Measurements from ENCODE around the gene HIVEP3.
A peak's percentile ranks its signal among the peaks of the same experiment; 100 is the strongest.

HIVEP3 gene

DNA sequence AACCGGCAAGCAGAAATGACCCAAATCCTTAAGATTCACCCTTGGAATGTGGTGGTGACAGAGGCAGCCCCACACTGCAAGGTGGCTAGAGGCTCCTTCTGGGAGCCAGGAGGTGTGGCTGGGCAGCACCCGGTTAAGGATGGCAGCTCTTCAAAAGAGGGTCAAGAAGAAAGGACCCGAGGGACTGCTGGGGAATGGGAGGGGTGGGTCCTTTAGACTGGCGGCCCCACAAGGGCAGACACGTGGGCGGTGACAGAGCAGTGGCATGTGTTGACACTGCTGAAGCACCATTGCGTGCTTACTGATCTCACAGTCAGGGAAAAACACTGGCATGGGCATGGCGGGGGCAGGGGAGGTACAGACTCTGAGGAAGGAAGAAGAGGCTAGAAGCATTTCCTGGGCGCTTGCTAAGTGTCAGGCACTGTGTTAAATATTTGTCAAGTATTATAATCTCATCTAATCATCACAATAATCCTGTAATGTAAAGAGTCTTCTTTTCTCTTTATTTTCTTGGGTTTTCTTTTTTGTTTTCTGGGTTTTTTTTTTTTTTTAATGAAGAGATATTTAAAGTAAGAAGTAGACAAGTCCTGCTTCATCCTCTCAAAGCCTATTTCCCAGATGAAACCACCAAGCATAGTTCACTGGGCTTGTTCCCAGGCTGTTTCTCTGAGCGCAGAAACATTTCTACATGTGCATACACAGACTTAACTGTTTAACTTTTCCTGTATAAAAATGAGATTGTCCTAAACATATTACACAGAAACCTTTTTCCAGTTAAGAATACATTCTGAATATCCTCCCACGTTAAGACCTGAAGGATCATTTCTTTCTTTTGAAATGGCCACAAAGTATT lies 268.5 kb downstream of the HIVEP3 start:
- peak; percentile 51 for DNase-seq (ENCODE audit: low spot score)

DNA sequence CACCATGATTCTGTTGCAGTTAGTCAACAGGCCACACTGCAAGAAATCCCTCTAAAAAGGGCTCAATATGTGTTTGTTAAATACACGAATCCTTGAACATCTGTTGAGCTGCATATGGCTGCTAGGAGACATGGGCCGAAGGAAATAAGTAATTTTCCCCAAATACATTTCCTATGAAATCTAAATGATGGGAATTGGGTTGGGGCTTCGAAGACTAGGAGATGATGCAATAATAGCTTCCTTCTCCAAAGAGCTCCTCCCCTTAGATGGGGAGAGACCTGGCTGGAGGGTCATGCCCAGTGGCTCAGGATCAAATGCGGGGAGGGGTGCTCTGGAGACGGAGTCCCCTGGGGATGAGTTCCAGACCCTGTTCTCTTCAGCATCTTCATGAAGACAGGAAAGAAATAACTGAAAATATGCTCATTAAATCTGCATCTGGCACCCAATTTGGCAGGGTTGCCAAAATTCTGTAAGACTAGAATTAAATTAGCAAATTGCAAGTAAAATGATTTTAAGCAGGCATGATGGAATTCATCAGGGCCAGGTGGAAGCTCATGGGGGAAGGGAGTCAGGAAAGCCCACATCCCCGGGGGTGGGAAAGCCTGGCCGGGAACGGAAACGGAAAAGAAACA lies 269.2 kb downstream of the HIVEP3 start:
- no peak for DNase-seq (ENCODE audit: low spot score)

DNA sequence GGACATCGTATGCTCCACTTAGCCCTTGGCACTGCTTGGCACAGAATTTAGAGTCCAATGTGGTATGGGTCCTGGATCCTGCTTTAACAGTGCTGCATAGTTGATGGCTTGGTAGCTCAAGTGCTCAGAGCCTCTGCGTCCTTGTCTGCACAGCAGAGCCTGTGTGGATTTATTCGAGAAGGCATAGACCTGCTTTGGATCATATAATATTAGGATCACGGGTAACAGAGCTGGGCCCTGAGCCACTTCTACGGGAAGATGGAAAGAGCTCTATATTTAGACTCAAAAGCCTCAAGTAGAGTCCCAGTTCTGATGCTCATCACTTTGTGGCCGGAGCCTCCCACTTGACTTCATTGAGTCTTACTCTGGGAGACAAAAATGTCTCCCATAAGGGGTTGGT lies 269.9 kb downstream of the HIVEP3 start:
- no peak for DNase-seq (ENCODE audit: low spot score)

DNA sequence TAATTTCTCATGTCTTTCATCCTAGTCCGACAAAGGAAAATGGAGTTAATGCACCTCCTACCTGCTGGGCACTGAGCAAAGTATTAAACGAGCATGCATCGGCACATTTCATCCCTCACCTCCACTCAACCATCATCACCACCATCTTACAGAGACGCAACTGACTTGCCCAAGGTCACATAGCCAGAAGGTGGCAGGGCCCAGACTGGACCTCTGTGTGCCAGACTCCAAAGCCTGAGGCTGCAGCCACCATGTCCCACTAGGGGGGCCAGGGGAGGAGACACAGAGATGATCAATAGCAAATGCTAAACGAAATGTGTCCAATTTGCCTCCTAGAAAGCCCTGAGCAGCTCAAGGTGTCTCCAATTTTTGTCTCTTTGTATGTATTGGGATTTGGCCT lies 270.5 kb downstream of the HIVEP3 start:
- DNase-seq (ENCODE audit: low spot score) = no peak

DNA sequence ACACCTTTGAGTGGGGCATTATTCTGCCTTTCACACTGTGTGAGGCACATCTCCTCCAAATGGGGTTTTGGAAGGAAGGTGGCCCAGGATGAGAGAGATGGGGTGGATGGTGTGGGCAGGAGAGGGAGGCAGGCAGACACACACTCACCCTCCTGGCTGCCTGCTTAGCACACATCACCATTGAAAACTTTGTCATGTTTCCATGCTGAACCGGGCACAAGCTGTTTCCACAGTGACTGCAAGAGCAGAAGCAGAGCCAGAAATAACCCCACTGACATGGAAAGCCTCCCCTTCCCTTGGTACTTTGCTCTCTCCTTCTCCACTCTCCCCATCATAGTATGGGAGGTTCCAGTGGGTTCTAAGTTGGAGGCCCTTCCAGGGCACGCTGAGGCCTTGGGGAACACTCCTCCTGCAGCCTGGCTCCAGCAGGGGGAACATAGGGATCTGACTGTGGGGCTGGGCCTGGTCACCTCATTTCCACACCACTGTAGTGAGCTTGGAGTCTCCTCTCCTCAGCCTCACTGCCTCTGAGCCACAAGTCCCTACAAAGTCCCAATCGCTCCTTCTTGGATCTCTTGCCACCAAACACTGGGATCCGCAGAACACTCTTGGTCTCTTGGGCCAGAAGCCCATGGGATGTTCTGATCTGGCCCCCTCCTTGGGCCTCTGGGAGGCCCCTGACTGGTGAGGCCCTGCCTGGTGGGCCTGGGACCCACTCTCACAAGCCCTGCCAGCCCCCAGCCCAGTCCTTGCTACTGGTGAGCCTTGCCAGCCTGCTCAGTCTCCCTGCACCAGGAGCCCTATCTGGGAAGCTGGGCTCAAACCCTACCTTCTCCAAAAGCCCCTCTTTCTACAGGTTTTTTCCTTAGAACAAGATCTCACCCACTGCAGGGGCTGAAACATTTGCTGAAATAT lies 271.2 kb downstream of the HIVEP3 start:
- no peak for DNase-seq (ENCODE audit: low spot score)

DNA sequence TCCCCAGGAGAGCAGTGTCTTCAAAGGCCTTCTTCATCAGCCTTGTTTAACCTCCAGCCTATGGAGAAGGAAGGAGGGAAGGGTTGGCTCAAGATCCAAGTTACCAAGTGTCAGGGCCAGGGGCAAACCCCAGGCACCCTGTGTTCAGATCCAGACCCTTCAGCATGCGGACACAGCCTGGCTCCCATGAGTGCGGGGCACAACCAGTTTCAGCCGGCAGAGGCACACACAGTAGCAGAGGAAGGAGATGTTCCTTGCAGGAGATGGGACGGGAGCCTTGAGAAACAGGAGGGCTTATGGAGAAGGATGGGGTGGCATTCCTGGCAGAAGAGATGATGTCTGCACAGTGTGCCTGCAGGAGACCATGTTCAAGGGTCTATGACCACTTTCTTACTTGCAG lies 272.5 kb downstream of the HIVEP3 start:
- no peak for DNase-seq (ENCODE audit: low spot score)

DNA sequence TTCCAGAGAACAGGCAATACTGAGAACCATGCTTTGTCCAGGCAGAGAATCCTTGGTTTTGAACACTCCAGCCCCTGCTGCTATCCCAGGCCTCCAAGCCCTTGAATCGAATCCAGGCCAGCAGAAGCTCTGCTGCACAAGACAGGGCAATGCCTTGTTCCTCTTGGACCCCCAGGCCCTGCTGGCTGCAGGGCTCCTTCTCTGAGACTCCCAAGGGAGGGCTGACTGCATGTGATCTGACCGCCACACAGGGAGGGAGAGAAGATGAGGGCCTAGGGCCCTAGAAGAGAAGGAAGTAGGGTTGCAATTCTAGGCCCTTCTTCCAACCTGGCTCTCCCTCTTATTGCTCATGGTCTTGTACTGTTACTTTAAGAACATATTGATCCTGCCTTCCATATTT lies 273.7 kb downstream of the HIVEP3 start:
- DNase-seq (ENCODE audit: low spot score) = no peak

DNA sequence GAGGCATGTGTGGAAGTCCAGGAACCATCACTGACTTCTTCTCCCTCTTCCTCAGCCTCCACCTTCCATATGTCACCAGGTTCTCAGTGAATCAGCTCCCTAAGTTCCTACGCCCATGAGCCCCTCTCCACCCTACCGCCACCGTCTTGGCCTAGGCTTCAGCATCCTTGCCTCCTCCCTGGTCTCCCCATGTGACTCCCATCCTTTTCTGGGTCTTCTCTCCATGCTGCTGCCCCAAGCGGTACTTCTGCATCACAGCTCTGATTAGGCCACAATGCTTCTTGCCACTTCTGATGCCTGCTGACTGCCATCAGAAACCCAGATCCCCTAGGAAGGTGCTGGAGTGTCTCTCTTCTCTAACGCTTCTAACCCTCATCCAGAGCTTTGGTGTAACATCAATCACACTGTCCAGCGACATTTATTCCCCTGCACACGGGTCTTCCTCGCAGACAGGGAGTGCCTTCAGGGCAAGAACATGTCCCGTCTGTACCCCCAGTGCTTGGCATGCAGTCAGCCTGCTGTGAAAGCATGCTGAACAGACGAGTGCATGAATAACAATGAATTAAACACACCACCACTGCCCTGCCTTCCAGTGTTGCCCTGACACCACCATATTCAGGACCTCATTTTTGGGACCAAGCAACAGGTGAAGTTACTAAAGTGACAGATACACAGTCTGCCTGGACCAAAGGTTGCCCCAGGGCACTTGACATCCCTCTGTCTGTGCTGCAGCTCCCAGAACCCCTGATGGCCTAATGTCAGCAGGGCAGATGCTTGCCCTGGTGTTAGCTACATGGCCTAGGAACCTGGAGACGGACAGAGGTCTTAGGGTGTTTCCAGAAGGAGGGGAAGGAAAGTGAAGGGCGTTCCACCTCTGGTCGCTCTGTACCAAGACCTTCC lies 275.6 kb downstream of the HIVEP3 start:
- DNase-seq (ENCODE audit: low spot score) = no peak

DNA sequence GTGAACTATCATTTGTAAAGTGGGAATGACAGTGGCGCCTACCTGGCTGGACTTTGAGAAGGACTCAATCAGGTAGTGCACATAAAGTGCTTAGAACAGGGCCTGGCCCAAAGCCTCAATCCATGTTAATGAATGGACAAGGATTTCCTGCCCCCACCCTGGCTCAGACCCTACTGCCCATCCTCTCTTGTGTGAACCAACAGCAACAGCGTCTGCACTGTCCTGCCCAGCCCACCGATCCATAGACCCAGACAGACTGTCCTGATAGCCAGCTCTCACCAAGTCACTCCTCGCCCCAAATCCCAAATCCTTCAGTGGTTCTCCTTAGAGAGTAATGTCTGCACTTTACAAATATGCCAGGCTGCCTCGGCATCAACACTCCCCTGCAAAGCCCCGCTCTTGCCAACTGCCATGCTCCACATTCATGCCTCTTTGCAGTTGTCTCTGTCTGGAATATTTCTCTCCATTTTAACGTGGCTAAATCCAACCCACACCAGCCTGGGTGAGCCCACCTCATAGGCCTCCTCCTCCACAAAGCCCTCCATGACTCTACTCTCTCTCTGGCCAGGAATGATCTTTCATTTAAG lies 276.7 kb downstream of the HIVEP3 start:
- no peak for DNase-seq (ENCODE audit: low spot score)

DNA sequence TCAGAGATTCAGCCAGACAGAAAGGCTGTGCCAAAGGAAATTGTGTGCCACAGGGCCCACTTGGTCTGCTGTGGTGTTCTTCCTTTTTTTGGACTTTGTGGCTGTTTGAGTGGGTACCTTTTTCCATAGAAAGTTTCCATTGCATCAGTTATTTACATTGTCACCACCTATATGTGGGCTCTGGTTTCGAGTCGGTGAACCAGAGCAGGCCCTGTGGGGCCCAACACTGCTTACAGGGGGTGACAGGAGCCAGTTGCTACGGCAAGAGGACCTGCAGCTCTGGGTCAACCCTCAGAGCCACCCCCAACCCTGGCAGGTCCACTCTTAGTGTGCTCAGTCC lies 277.3 kb downstream of the HIVEP3 start:
- no peak for DNase-seq (ENCODE audit: low spot score)

DNA sequence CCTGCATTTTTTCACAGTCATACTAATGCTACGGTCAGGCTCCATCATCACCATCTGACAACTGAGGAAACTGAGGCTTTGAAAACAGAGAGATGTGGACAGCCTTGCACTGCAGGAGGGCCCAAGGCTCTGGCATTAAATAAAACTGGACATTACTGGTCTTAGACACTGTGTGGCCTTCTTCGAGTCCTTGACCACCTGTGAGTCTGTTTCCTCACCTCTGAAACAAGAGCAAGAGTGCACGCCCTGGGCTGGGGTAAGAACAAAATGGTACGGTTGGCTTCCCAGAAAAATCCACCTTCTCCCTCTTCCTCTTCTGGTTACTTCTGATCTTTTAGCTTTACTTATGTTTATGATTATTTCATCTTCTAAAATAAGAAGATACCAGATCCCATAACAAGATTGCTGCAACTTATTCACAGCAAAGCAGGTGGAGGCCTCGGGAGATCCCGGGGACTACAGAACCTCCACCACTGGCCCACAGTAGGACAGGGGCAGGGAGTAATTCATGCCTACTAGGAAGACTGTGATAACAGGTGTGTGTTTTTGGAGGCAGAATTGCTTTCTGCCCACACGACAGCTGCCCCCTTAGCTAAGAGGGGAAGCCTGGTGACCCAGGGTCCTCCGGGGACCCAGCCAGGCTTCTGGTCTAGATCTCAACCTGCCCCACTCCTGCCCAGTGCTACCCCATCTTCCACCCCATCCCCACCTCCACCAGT lies 277.8 kb downstream of the HIVEP3 start:
- no peak for DNase-seq (ENCODE audit: low spot score)

DNA sequence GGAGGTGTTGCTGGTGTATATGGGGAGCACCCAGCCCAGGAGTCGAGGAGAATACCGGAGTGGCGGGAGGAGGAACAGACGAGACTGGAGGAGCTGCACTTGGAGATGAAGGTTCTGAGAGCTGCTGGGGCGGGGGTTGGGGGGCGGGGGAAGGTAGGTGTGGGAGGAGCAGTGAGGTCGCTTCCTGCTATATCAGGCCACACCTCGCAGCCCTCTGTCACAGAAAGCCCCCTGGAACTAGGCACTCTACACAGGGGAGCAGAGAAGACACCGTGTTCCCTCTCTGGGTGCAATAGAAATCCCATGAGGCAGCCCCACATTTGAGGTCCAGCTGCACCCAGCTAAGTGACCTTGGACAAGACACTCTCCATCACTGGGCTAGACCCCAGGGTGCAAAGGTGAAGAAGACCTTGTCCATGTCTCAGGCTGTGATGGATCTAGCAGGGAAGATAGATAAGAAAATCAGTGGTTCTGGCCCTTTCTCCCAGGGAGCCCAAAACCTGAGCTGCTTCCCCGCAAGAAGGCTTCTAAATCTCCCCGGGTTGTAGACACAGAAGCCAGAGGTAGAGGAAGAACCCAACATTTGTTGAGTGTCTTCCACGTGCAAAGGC lies 278.5 kb downstream of the HIVEP3 start:
- DNase-seq (ENCODE audit: low spot score) = no peak

DNA sequence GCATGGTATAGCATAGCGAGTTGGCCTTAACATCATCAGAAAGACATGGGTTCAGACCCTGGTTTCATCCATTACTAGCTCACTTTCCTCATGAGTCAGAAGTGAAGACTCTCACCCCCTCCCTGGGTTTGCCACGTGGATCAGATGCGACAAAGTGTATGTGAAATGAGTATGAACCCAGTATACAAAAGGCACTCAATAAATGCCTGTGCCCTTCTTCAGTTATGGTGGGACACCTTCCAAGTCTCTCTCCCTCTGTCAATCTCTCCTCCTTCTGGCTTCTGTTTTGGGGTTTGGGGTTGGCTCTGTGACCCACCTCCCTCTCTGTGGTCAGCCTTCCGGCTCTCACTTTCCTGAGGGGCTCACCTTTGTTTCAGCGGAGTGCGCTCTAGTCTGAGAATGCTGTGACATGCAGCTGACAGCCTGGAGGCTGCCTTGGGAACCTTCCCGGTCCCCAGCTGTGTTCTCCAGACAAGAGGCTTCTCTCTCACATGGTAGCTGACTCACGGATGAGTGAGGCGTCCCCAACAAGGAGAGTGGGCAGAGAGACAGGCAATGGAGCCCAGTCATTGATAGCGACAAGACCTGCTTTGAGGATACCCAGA lies 279.3 kb downstream of the HIVEP3 start:
- DNase-seq (ENCODE audit: low spot score) = peak; percentile 85

DNA sequence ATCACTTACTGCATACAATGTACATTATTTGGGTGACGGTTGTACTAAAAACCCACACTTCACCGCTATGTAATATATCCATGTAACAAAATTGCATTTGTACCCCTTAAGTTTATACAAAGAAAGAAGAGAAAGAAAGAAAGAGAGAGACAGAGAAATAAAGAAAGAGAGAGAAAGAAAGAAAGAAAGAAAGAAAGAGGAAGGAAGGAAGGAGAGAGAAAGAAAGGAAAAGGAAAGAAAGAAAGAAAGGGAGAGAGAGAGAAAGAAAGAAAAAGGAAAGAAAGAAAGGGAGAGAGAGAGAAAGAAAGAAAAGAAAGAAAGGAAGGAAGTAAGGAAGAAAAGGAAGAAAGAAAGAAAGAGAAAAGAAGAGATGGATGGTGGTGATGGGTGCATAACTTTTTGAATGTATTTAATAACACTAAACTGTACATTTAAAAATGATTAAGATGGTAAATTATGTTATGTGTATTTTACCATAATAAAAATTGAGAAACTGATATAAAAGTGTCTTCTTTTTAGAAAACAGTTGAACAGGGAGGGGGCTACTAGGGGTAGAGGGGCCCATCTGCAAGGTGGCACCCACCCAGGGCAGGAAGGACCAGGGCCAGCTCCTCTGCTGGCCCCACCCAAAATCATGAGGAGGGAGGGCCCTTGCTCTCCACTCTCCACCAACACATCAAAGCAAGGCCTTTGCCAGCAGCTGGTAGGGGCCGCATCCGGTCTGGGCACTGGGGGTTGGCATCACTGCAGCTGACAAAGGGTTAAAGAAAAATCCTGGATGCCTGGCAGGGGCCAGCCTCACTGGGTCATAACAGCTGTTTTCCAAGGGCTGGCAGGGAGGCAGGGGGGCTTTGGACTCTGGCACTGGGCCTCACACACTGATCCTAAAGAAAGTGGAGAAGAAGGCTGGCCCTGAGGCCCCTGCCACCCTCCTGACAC lies 280.4 kb downstream of the HIVEP3 start:
- DNase-seq (ENCODE audit: low spot score) = no peak

DNA sequence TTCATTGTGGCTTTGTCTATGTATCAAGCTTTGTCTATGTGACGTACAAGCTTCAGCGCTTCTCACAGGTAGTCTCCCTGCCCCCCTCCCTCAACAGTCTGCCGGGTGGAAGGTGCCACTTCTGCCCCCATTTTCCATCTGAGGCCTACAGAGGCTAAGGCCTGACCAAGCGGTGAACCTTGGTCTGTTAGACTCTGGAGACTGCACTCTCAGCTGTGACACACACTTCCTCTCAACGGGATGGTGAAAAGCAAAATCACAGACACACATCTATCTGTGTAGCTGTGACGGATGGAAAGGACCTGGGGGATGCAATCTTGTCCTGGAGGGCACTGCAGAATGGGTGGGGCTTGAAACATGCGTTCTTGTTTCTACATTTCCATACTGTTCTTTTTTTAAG lies 281.4 kb downstream of the HIVEP3 start:
- no peak for DNase-seq (ENCODE audit: low spot score)

DNA sequence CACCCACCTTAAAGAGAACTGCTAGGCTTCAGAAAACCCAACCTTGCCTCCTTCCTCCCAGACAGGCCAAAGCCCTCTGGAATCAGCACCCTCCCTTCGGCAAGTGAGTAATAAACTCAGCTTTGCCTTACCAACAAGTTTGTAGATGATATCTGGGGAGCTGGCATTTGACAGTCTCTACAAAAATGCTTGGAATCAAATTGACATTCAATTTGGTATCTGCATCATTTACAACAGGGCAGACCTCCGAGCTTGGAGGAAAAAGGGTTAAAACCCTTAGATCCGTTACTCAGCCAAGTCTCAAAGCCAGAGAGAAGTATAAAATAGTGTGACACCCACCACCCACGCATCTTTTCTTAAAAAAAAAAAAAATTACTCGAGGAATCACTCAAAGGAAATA lies 285.0 kb downstream of the HIVEP3 start:
- peak; percentile 24 for DNase-seq (ENCODE audit: low spot score)

DNA sequence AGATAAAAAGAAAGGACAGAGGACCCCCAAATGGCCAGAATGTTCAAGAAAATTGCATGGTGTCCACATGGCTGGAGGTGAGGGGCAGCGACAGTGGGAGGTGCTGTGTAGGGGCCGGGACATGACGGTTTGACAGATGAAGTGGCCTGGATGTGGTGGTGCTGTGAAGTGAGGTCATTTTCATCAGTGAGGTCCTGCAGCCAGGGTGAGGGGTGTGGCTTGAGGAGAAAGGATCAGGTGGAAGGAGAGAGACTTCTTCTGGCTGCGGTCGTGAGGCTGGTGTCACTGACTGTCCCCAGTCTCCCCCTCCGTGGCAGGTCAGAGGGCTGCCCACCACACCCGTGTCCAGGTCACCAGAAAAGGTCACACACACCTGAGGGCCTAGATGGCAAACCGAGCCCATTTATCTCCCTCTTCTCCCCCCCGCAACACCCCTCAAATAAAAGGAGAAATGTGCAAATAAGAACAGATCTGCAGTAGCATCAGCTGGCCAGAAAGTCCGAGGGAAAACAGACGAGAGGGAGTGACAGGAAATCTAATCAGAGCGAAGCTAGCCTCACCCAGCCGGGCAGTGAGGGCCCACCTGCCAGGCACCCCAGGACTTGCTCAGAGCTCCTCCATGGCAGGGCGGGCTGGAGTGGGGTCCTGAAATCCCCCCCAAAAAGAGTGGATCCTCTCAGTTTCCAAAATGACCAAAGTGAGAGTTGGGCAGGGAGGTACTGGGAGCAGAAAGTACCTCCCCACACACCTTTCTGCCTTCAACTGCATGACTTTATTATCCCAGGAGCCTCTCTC lies 285.7 kb downstream of the HIVEP3 start:
- DNase-seq (ENCODE audit: low spot score) = no peak

DNA sequence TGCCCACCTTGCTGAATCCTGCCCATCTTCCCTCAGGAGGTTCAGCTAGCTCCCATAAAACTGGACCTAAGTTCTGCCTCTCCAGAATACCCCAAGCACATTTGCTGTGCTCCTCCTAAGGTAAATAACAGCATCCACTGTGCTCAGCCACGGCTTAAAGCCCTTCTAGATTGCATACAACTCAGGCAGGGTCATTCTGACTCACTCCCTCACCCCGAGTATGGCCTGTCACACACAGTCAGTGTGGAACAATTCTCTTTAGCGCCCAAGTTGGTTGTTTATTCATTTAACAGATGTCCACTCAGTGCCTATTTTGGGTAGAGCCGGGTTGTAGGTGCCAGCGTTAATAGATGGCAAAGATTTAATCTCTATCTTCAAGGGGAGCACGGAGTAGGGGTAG lies 286.8 kb downstream of the HIVEP3 start:
- DNase-seq (ENCODE audit: low spot score) = peak; percentile 76
